H1 (cell line): ENCODE measurements around the gene PBX2. TPM values are rescaled to one million over a fixed set of nuclear protein-coding genes. Genes with fewer than 3 reads are reported as not detected.

Experiments used
- CTCF ChIA-PET: fragments of 300-600 bp; sonication (Branson Sonifier 250); formaldehyde crosslinking; loops from one replicate; lab custom pipeline; 2021; ENCODE audit not compliant: partially characterized antibody; lab: Charles Lee
- POLR2A ChIA-PET: fragments of 300-600 bp; sonication (Branson Sonifier 250); formaldehyde crosslinking; loops from one replicate; lab custom pipeline; 2021; ENCODE audit warnings: inconsistent platforms; ENCODE audit not compliant: partially characterized antibody; lab: Charles Lee
- DNase-seq, 2 experiments: peaks; one replicate each; pipeline versions ENCODE4 v3.0.0 to v3.0.0-alpha.2; 2010 to 2022; ENCODE audit warnings: low spot score in 2 of 2, low read depth in 1 of 2, mixed read lengths in 1 of 2
- FAIRE-seq: peaks from 2 replicates; lab custom pipeline; 2011; peaks lifted over from hg19 to GRCh38; lab: Jason Lieb, UNC
- H2AFZ ChIP-seq: 2 replicates; pipeline ENCODE4 v1.8.1; 2012; ENCODE audit warnings: low read length, inconsistent platforms
- H2AK5ac ChIP-seq: 2 replicates; pipeline ENCODE4 v1.6.1; 2013; ENCODE audit warnings: low read depth, low read length
- H2BK120ac ChIP-seq: replicated peaks from 2 replicates; pipeline ENCODE3; 2013; ENCODE audit warnings: low read depth, low read length, inconsistent platforms
- H2BK12ac ChIP-seq: 2 replicates; pipeline ENCODE4 v1.6.1; 2013; ENCODE audit warnings: low read depth, low read length
- H2BK15ac ChIP-seq: 2 replicates; pipeline ENCODE4 v1.6.1; 2013; ENCODE audit warnings: low read length
- H2BK20ac ChIP-seq: 2 replicates; pipeline ENCODE4 v1.6.1; 2013; ENCODE audit warnings: low read length
- H2BK5ac ChIP-seq: 2 replicates; pipeline ENCODE4 v1.6.1; 2013; ENCODE audit warnings: low read depth, low read length
- H3K14ac ChIP-seq: 2 replicates; pipeline ENCODE4 v1.6.1; 2013; ENCODE audit warnings: inconsistent platforms; ENCODE audit not compliant: insufficient read length
- H3K18ac ChIP-seq: 2 replicates; pipeline ENCODE4 v1.6.1; 2013; ENCODE audit warnings: low read length; ENCODE audit errors: extremely low read depth
- H3K23ac ChIP-seq: 2 replicates; pipeline ENCODE4 v1.6.1; 2013; ENCODE audit warnings: inconsistent platforms; ENCODE audit not compliant: insufficient read length
- H3K23me2 ChIP-seq: 2 replicates; pipeline ENCODE4 v1.6.1; 2013; ENCODE audit warnings: low read depth, low read length
- H3K27ac ChIP-seq: 2 replicates; pipeline ENCODE4 v1.6.1; 2011; ENCODE audit warnings: low read depth, low read length, inconsistent platforms
- H3K27me3 ChIP-seq, 4 experiments: replicated peaks in 1 of 4; 1 replicate in 1 of 4; 2 replicates in 3 of 4; pipeline versions ENCODE4 v1.6.1 to v1.8.1; 2011 to 2013; ENCODE audit warnings: low read length in 3 of 4, mild to moderate bottlenecking in 3 of 4, inconsistent platforms in 2 of 4, mixed read lengths in 2 of 4, moderate library complexity in 1 of 4; ENCODE audit not compliant: control insufficient read depth in 3 of 4, insufficient read depth in 3 of 4; ENCODE audit errors: extremely low read depth in 1 of 4
- H3K36me3 ChIP-seq, 4 experiments: 2 replicates each; pipeline versions ENCODE4 v1.6.1 to v1.8.1; 2011 to 2013; ENCODE audit warnings: mild to moderate bottlenecking in 4 of 4, low read length in 3 of 4, moderate library complexity in 2 of 4, control low read depth in 1 of 4, inconsistent platforms in 1 of 4; ENCODE audit not compliant: insufficient read depth in 4 of 4, control insufficient read depth in 2 of 4
- H3K4ac ChIP-seq: replicated peaks from 2 replicates; pipeline ENCODE3; 2013; ENCODE audit warnings: low read length, low read depth, mixed read lengths, inconsistent platforms; ENCODE audit not compliant: insufficient read length
- H3K4me1 ChIP-seq, 4 experiments: replicated peaks in 1 of 4; 1 replicate in 1 of 4; 2 replicates in 3 of 4; pipeline versions ENCODE4 v1.6.1 to v1.8.1; 2011 to 2013; ENCODE audit warnings: low read length in 3 of 4, inconsistent platforms in 2 of 4, mixed read lengths in 1 of 4; ENCODE audit not compliant: insufficient read depth in 4 of 4, control insufficient read depth in 3 of 4
- H3K4me2 ChIP-seq, 2 experiments: 2 replicates each; pipeline versions ENCODE4 v1.6.1 to v1.8.1; 2011 to 2013; ENCODE audit warnings: low read depth in 2 of 2, low read length in 2 of 2, control low read depth in 1 of 2, inconsistent platforms in 1 of 2, mild to moderate bottlenecking in 1 of 2; ENCODE audit not compliant: insufficient read depth in 1 of 2
- H3K4me3 ChIP-seq, 4 experiments: fragments of 200-600, 300-600 bp in 1 of 4; sonication (generic), shearing (Covaris generic), sonication (Bioruptor Twin) in 1 of 4; 2 replicates each; pipeline versions ENCODE4 v1.5.1 to v1.8.1; 2011 to 2016; ENCODE audit warnings: low read length in 4 of 4, low read depth in 3 of 4, control low read depth in 2 of 4, inconsistent platforms in 2 of 4, mild to moderate bottlenecking in 2 of 4, mixed read lengths in 1 of 4, moderate library complexity in 1 of 4; ENCODE audit not compliant: insufficient read depth in 2 of 4; ENCODE audit errors: extremely low read depth in 1 of 4
- H3K56ac ChIP-seq: replicated peaks from 2 replicates; pipeline ENCODE3; 2013; ENCODE audit warnings: low read depth, mild to moderate bottlenecking, mixed read lengths, low read length, inconsistent platforms; ENCODE audit not compliant: insufficient read length
- H3K79me1 ChIP-seq: 2 replicates; pipeline ENCODE4 v1.6.1; 2013; ENCODE audit warnings: low read depth, low read length, control low read depth
- H3K79me2 ChIP-seq, 2 experiments: 2 replicates each; pipeline versions ENCODE4 v1.6.1 to v1.8.1; 2012 to 2013; ENCODE audit warnings: low read length in 2 of 2, mild to moderate bottlenecking in 2 of 2, inconsistent platforms in 1 of 2; ENCODE audit not compliant: insufficient read depth in 2 of 2, control insufficient read depth in 1 of 2
- H3K9ac ChIP-seq, 4 experiments: replicated peaks in 1 of 4; 1 replicate in 1 of 4; 2 replicates in 3 of 4; pipeline versions ENCODE4 v1.6.1 to v1.8.1; 2011 to 2013; ENCODE audit warnings: low read depth in 3 of 4, low read length in 3 of 4, control low read depth in 2 of 4, mild to moderate bottlenecking in 2 of 4, moderate library complexity in 2 of 4, inconsistent platforms in 1 of 4; ENCODE audit errors: extremely low read depth in 1 of 4
- H3K9me3 ChIP-seq, 2 experiments: 2 replicates each; pipeline versions ENCODE4 v1.6.1 to v1.8.1; 2012 to 2013; ENCODE audit warnings: mild to moderate bottlenecking in 2 of 2, moderate library complexity in 2 of 2, control low read depth in 1 of 2, inconsistent platforms in 1 of 2, low read depth in 1 of 2, low read length in 1 of 2, mixed read lengths in 1 of 2; ENCODE audit not compliant: insufficient read depth in 2 of 2
- H4K20me1 ChIP-seq, 2 experiments: replicated peaks in 1 of 2; 2 replicates each; pipeline versions ENCODE3 to v1.8.1; 2011 to 2013; ENCODE audit warnings: inconsistent platforms in 2 of 2, low read length in 2 of 2, mild to moderate bottlenecking in 1 of 2; ENCODE audit not compliant: insufficient read depth in 2 of 2, control insufficient read depth in 1 of 2
- H4K5ac ChIP-seq: 2 replicates; pipeline ENCODE4 v1.6.1; 2013; ENCODE audit warnings: low read length, low read depth, mixed read lengths, inconsistent platforms; ENCODE audit not compliant: insufficient read length
- H4K8ac ChIP-seq: 2 replicates; pipeline ENCODE4 v1.8.0; 2013; ENCODE audit warnings: mild to moderate bottlenecking, moderate library complexity, low read length, inconsistent platforms; ENCODE audit not compliant: insufficient read depth; ENCODE audit errors: extremely low read depth
- H4K91ac ChIP-seq: replicated peaks from 2 replicates; pipeline ENCODE3; 2013; ENCODE audit warnings: low read length, mixed read lengths, inconsistent platforms; ENCODE audit not compliant: insufficient read length
- KDM1A ChIP-seq: fragments of 200-600, 300-600 bp; sonication (generic); IDR thresholded peaks from 2 replicates; pipeline ENCODE4 v1.7.1; 2016; ENCODE audit warnings: mild to moderate bottlenecking, low read length, borderline replicate concordance
- RAD21 ChIP-seq, 2 experiments: IDR thresholded peaks in 1 of 2; conservative IDR thresholded peaks in 1 of 2; 2 replicates each; pipeline ENCODE4 v1.6.1; 2011; ENCODE audit warnings: low read depth in 2 of 2, low read length in 2 of 2, improper control_type of control experiment in 1 of 2, inconsistent platforms in 1 of 2, mild to moderate bottlenecking in 1 of 2, moderate library complexity in 1 of 2
- WGBS, 2 experiments: shearing (Covaris generic) in 1 of 2; methylation state at CpG; one replicate each; pipeline versions ENCODE4 v1.1.6 to v1.1.7; 2013 to 2015; ENCODE audit warnings: low lambda C conversion rate in 2 of 2, mixed read lengths in 2 of 2, inconsistent platforms in 1 of 2, low coverage in 1 of 2, missing lambda C conversion rate in 1 of 2; ENCODE audit not compliant: insufficient replicate concordance in 2 of 2, insufficient coverage in 1 of 2, insufficient read length in 1 of 2; ENCODE audit errors: extremely low coverage in 1 of 2, missing lambda C conversion rate in 1 of 2; 5-methylcytosine and 5-hydroxymethylcytosine counted together
- polyA plus RNA-seq, 7 experiments: library from polyadenylated mRNA; depleted of rRNA in 3 of 7; stranded (reverse) in 5 of 7; unstranded in 2 of 7; fragments of >200 nt in 5 of 7; fragments of 200-250 nt in 2 of 7; gene quantifications; 1 replicate in 5 of 7; 2 replicates in 1 of 7; 4 replicates in 1 of 7; pipeline versions ENCODE4 v1.2.1 to v1.2.3, GENCODE V29; 2011 to 2013; ENCODE audit warnings: missing spikeins in 2 of 7, mixed read lengths in 2 of 7
- total RNA-seq: library from RNA; stranded (reverse); fragmentation: NEBNext Ultra II Directional; extraction: Animal tissue kit (Norgen Biotek cat#: 25700); gene quantifications from 2 replicates; pipeline ENCODE4 v1.2.1, GENCODE V29; 2021

PBX2 gene
- total and polyA plus RNA-seq, 2 of the 8 experiments (the other 6 are each of a cell fraction or from before 2014, with no cell fraction given) = 102 to 130 TPM

- Histone ChIP-seq H2BK120ac (no peak overlapping the region), H2BK12ac (no peak overlapping the region), H3K27me3 (peaks cover 4 to 35% (median 33%) of the 10 kb centered on the region in 4 experiments), H3K23me2 (peaks cover 9% of the 10 kb centered on the region; the same call in 1 of the 2 replicates), H4K91ac (no peak overlapping the region), H2AK5ac (no peak overlapping the region), H2AFZ (no peak overlapping the region), H4K20me1 (no peaks in the 10 kb centered on the region), H3K4me2 (peak overlapping the region; percentile 94 to 100), H3K56ac (no peak overlapping the region), H3K9me3 (no peaks in the 10 kb centered on the region), H3K4ac (no peak overlapping the region), H3K79me2 (no peaks in the 10 kb centered on the region), H3K9ac (no peak overlapping the region; a peak in 1 of 7 replicates), H3K4me3 (peak overlapping the region; percentile 51 to 76 (median 70); a peak in 5 of 8 replicates), H3K4me1 (peaks cover 10 to 32% (median 14%) of the 10 kb centered on the region in 4 experiments), H3K14ac (no peak overlapping the region), H3K79me1 (no peaks in the 10 kb centered on the region), H3K36me3 (no peaks in the 10 kb centered on the region), H2BK15ac (no peak overlapping the region), H2BK5ac (no peak overlapping the region), H3K27ac (no peak overlapping the region), H3K18ac (no peak overlapping the region), H2BK20ac (0 out of 2 replicates have a peak overlapping the region, but pooled peaks have one; percentile 61), H4K8ac (no peak overlapping the region), H3K23ac (no peak overlapping the region), H4K5ac (no peak overlapping the region)
- peak; percentile 13 to 39; a peak in 1 of 4 replicates for TF ChIP-seq RAD21 (IDR thresholded peaks at IDR 0.05 in 1 of 2, conservative IDR thresholded peaks at IDR 0.05 in 1 of 2; ENCODE audit: low read depth in 2 of 2, low read length in 2 of 2)
- TF ChIP-seq KDM1A = no peak
- no peak for DNase-seq
- ChIA-PET POLR2A (interaction anchor here (1.2 to 9.2 kb wide), 7 partner anchors 11 to 48 kb away, joined by 3 to 70 read pairs (median 6); partner anchors contain the start of genes AGPAT1, ATF6B, FKBPL and PBX2), CTCF (interaction anchor here (0.7 to 4.7 kb wide), 14 partner anchors 9 to 53 kb away, joined by 3 to 23 read pairs (median 5); partner anchors contain the start of genes ATF6B and GPSM3)
- no peak for FAIRE-seq
- WGBS, 2 experiments = 98% methylated on average over 4 of the region's 4 CpGs; no CpG with 5 or more reads in 1 of the 2 experiments
These were observed 42.4 kb downstream of the PBX2 start for GRCh38 chr6:32147401-32148132.
